ENCODE measurements around the gene PRPF4.
A peak's percentile ranks its signal among the peaks of the same experiment; 100 is the strongest.
"Not testable (repeated sequence)": the region's sequence is repeated elsewhere in the genome, so short reads cannot be mapped to it uniquely, and the experiment has no call there.

PRPF4 gene

DNA sequence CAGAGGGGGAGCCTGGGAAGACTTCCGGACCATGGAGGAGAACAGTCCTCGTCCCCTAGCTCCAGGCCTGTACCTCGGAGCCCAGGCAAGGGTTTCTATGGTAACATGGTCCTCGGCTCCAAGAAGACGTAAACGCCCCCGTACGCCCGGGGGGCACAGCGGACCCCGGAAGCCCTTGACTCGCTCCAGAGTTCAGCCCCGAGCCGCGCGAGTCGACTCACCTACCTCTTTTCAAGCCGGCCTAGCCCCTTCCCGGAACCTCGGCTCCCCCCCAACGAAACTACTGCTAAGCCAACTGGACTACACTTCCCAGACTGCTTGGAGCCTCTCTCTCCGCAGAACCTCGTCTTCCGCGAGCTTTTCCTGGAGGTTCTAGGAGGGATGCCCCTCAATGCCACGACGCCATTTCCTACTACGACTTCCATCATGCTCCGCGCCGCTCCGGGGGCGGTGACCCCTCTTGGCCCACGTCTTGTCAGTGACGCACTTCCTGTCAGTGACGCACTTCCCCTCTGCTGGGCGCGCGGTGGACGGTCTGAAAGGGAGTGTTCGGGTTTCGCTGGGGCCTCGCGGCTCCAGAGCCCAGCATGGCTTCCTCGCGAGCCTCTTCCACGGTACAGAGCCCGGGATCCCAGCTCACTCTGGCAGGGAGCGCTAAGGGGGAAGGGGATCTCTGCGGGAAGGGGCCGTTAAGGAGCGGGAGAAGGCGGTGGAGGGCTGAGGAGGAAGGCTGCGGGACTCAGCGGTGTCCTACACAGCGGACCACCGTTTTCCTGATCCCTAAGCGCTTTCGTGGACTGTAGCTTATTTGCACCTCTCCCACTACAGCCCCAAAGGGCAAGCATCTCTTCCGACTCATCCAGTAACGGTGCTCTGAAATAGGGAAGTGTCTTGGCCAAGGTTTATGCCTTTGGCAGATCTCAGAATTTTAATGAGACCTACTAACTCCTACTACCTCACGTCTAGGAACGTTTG is at the start of gene PRPF4, which contains the start of gene CDC26:
TSS of gene PRPF4 (plus strand) at position 502 of the 975 bp plus-strand sequence. CDS start at position 588, 86 bp downstream.
TSS of gene CDC26 (minus strand) at position 416 of the 975 bp plus-strand sequence. CDS start 3,065 bp downstream, outside the sequence.
- peak; percentile 83 to 91 for DNase-seq (ENCODE audit: low read depth in 1 of 2, low spot score in 1 of 2)

DNA sequence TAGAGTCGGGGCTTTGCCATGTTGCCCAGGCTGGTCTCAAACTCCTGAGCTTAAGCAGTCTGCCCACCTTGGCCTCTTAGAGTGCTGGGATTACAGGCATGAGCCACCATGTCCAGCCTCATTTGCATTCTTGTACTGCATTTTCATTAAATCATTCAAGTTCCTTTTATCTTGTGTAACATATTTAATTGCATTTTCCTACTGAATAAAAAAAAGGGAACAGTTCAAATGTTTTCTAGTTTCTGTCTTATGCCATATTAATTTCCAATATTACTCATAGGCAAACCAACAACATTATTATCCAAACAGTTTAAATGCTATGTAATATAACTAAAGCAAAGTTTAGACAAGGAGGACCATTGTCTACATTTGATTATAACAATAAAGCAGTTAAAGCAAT is 48.0 kb upstream of the PRPF4 start:
- no peak for DNase-seq (ENCODE audit: low read depth in 1 of 2, low spot score in 1 of 2)

- DNase-seq (ENCODE audit: low read depth in 1 of 2, low spot score in 1 of 2), result no peak
Observed at GRCh38 chr9:113228130-113228665, 47.3 kb upstream of the PRPF4 start.

DNA sequence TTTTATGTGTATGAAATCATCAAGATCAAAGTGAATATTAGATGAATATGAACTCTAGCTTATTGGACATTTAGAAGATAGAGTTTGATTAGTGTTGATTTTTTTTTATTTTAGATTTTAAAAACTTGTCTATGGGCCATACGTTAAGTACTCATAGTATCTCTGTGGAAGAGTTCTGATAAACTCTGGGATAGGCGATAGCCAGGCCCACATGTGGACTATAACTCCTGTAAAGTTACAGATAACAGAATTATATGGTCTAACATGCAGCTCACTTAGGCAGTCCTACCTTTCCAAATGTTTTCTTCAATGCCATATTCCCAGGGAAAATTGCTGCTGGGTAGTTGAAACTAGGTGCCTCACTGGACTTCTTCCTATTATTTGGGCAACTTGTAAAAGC is 43.8 kb upstream of the PRPF4 start:
- DNase-seq (ENCODE audit: low read depth in 1 of 2, low spot score in 1 of 2), result no peak

- DNase-seq (ENCODE audit: low read depth in 1 of 2, low spot score in 1 of 2), result not testable (repeated sequence)
Observed at GRCh38 chr9:113235701-113236255, 39.7 kb upstream of the PRPF4 start.

DNA sequence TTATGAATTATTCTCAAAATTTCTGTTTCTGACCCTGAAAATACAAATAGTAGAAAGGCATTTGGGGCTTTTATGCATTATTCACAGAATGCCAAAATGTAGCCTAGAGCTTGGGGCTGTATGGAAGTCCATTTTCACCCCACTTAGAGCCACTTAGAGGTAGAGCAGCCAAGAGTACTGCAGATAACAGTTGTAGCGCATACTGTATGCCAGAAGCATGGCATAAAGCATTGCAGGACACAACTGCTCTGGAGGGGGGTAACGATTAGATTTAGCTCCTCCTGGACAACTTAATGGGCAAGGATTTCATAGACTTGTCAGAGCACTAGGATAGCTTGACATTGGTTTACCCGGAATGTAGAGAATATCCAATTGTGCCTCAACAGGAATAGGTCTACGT is 38.4 kb upstream of the PRPF4 start:
- DNase-seq (ENCODE audit: low read depth in 1 of 2, low spot score in 1 of 2), result no peak

DNA sequence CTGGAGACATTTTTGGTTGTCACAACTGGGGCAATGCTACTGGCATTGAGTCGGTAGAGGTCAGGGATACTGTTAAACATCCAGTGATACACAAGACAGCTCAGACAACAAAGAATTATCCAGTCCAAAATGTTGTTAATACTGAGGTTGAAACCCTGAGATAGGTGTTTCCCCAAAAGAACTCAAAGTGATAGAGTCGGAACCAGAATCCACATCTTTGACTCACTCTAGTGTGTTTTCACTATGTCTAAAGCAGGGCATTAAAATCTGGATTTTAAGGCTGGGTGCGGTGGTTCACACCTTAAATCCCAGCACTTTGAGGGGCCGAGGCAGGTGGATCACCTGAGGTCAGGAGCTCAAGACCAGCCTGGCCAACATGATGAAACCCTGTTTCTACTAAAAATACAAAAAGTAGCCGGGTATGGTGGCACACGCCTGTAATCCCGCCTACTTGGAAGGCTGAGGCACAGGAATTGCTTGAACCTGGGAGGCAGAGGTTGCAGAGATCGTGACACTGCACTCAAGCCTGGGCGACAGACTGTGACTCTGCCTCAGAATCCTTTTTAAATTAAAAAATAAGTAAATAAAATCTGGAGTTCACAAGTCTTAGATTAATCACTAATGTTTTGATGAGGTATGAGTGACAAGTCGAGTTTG is 37.1 kb upstream of the PRPF4 start:
- no peak for DNase-seq (ENCODE audit: low read depth in 1 of 2, low spot score in 1 of 2)

DNA sequence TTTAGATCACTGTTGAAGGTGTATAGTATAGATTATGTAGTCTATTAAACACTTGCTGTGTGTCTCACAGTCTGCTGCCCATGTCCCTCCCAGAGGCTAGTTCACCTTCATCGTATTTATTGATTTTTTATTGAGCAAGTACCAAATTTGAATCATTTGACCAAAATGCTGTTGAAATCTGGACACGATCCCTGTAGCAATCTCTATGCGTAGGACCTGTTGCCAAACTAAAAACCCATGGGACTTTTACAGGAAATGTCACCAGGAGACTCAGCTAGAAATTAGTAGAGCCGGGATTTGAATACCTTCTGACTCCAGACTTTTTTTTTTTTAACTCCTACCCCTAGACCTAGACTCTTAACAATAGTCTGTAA is 36.6 kb upstream of the PRPF4 start:
- DNase-seq (ENCODE audit: low read depth in 1 of 2, low spot score in 1 of 2), result no peak

- no peak for DNase-seq (ENCODE audit: low read depth in 1 of 2, low spot score in 1 of 2)
Observed at GRCh38 chr9:113241161-113241560, 34.3 kb upstream of the PRPF4 start.

DNA sequence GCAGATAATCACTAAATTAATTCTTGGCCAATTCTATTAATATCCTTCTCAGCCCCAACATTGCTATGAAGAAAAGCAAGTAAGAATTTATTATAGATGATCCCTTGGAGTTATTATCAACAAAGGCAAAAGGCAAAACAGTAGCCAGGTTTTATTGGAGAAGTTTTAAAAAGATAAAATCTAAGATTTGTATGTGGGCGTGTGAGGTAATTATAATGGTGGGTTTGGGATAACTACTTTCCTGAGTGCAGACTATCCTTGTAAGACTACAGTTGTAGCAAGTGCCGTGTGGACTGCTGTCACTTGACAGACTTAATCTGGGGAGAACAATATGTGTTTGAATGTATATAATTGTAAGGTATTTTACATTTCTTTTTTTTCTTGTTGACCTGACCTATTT is 30.9 kb upstream of the PRPF4 start:
- DNase-seq (ENCODE audit: low read depth in 1 of 2, low spot score in 1 of 2), result no peak

DNA sequence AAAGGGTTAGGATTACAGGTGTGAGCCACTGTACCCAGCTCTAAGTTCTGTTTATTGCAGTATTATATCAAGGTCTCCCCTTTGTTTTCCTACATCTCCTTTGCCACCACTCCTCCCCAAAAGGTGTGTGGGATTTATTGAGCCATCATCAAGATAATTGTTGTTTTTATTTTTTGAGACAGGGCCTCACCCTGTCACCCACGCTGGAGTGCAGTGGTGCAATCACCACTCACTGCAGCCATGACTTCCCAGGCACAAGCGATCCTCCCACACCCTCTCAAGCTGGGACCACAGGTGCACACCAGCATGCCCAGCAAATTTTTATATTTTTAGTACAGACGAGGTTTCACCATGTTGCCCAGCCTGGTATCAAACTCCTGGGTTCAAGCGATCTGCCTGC is 29.6 kb upstream of the PRPF4 start:
- no peak for DNase-seq (ENCODE audit: low read depth in 1 of 2, low spot score in 1 of 2)

GRCh38 chr9:113246928-113247327 is 28.5 kb upstream of the PRPF4 start:
- no peak for DNase-seq (ENCODE audit: low read depth in 1 of 2, low spot score in 1 of 2)

- DNase-seq (ENCODE audit: low read depth in 1 of 2, low spot score in 1 of 2), result no peak
Observed at GRCh38 chr9:113247640-113248039, 27.8 kb upstream of the PRPF4 start.

GRCh38 chr9:113249661-113250060 is 25.8 kb upstream of the PRPF4 start:
- not testable (repeated sequence) for DNase-seq (ENCODE audit: low read depth in 1 of 2, low spot score in 1 of 2)

DNA sequence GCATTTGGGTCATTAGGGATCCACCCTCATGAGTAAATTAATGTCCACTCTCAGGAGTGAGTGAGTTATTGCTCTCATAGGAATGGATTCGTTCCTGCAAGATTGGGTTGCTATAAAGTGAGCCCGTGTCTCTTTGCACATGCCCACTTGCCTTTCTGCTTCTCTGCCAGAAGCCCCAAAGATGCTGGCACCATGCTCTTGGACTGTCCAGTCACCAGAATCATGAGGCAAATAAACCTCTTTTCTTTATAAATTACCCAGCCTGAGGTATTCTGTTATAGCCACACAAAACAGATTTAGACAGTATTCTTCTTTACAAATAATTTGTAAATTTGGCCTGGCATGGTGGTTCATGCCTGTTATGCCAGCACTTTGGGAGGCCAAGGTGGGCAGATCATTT is 24.7 kb upstream of the PRPF4 start:
- no peak for DNase-seq (ENCODE audit: low read depth in 1 of 2, low spot score in 1 of 2)

- DNase-seq (ENCODE audit: low read depth in 1 of 2, low spot score in 1 of 2), result no peak
Observed at GRCh38 chr9:113254991-113255390, 20.5 kb upstream of the PRPF4 start.

GRCh38 chr9:113255438-113255837 is 20.0 kb upstream of the PRPF4 start:
- no peak for DNase-seq (ENCODE audit: low read depth in 1 of 2, low spot score in 1 of 2)

GRCh38 chr9:113257863-113258262 is 17.6 kb upstream of the PRPF4 start:
- DNase-seq (ENCODE audit: low read depth in 1 of 2, low spot score in 1 of 2), result no peak

GRCh38 chr9:113258282-113258681 is 17.2 kb upstream of the PRPF4 start:
- no peak for DNase-seq (ENCODE audit: low read depth in 1 of 2, low spot score in 1 of 2)

- no peak for DNase-seq (ENCODE audit: low read depth in 1 of 2, low spot score in 1 of 2)
Observed at GRCh38 chr9:113261917-113262671, 13.4 kb upstream of the PRPF4 start.

GRCh38 chr9:113266174-113266573 is 9.3 kb upstream of the PRPF4 start:
- no peak for DNase-seq (ENCODE audit: low read depth in 1 of 2, low spot score in 1 of 2)
